CD4-positive, alpha-beta T cell treated with Interferon alpha-2 for 1 hour (primary cell): ENCODE measurements around the gene CLEC17A.

Experiments used
- DNase-seq, 2 donors: peaks; one replicate each; pipeline ENCODE4 v3.0.0-alpha.2; 2020 to 2022

Gene CLEC17A

DNA sequence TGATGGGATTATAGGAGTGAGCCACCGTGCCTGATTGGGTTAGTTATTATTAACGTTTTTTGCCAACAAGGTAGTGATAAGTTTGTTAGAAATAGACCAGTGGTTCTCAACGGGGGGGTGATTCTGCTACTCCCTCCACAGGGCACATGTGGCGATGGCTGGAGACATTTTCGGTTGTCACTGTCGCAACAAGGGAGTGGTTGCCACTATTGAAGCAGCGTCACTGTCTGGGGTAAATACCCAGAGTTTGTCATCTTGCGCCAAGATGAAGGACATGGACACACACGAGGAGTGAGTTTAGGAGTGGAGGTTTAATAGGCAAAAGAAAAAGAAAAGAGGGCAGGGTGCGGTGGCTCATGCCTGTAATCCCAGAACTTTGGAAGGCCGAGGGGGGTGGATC lies 72.8 kb downstream of the CLEC17A start:
- DNase-seq = no peak

DNA sequence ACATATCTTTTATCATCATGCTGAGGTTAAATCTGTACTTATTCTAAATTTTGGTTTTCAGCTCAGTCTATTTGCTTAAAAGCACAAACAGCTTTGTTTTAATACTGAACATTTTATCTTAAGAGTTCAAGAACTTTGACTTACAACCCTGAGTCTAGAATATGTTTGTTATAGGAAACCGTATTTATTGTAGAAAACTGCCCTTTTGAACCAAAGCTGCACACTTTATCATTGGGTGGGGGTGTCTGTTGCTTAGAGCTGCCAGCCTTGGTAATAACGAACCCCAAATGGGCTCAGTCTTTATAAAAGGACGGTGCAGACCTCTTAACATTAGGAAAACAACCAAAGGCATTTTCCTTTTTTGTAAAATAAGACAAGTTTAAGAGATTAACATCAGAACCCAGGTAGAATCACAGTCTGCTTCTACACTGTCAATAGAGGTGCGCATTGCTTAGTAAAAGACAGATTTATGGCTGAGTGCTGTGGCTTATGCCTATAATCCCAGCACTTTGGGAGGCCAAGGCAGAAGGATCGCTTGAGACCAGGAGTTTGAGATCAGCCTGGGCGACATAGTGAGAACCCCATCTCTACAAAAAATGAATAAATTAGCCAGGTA lies 77.1 kb downstream of the CLEC17A start:
- DNase-seq = no peak

DNA sequence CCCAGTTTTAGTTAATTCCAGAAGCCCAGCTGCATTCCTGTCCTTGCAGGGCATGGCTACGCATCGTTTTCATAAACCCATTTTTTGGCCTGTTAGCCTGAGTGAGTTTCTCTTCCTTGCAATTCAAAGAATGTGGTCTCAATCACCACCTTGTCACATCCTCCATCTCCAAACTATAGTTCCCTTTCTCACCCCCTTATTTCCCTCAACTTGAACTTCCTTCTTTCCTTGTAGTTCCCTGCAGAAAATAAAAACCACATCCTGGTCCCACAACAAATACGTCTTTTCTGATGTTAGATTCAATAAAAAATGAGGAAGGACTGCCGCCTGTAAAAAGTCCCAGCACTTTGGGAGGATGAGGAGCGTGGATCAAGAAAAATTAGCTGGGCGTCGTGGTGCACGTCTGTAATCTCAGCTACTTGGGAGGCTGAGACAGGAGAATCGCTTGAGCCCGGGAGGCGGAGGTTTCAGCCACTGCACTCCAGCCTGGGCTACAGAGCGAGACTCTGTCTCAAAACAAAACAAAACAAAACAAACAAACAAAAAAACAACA lies 78.6 kb downstream of the CLEC17A start:
- DNase-seq = peak in 1 of 2 donors; percentile 5
